Ascending aorta (tissue), 2 donors: ENCODE measurements around the gene NDUFA3. TPM values are rescaled to one million over a fixed set of nuclear protein-coding genes. Genes with fewer than 3 reads are reported as not detected.

Source experiments
- DNase-seq, 2 donors: peaks; one replicate each; pipeline ENCODE4 v3.0.0-alpha.2; 2019; ENCODE audit warnings: low spot score in 2 of 2
- H3K27ac ChIP-seq, 2 donors: fragments of 200-600 bp; sonication (generic); one replicate each; pipeline ENCODE4 v1.5.1; 2016 to 2017; ENCODE audit warnings: mild to moderate bottlenecking in 1 of 2
- H3K27me3 ChIP-seq: fragments of 200-600 bp; sonication (generic); one replicate; pipeline ENCODE4 v1.5.1; 2017
- H3K36me3 ChIP-seq, 2 donors: fragments of 200-600 bp; sonication (generic); one replicate each; pipeline ENCODE4 v1.5.1; 2016
- H3K4me1 ChIP-seq, 2 donors: fragments of 200-600 bp; sonication (generic); one replicate each; pipeline ENCODE4 v1.5.1; 2016 to 2017; ENCODE audit warnings: mild to moderate bottlenecking in 1 of 2
- H3K4me3 ChIP-seq, 2 donors: fragments of 200-600 bp; sonication (generic); one replicate each; pipeline ENCODE4 v1.5.1; 2016 to 2017; ENCODE audit warnings: mild to moderate bottlenecking in 1 of 2
- H3K9me3 ChIP-seq, 2 donors: fragments of 200-600 bp; sonication (generic); one replicate each; pipeline ENCODE4 v1.5.1; 2016
- intact Hi-C: fragments of 100-400 bp; cut with DNase I; formaldehyde crosslinking; loops from one replicate; pipeline ENCODE4 v1.15.1; 2023
- total RNA-seq: library from RNA; depleted of rRNA; stranded (reverse); fragments of >200 nt; gene quantifications from one replicate; pipeline ENCODE4 v1.1.0, GENCODE V29; 2016
- TF ChIP-seq, protein P1 (sequence below), 3 experiments: fragments of 200-600 bp in 2 of 3; fragments of 450-650 bp in 1 of 3; sonication (generic) in 2 of 3; IDR thresholded peaks; one replicate each; pipeline ENCODE4 v1.5.1; 2016 to 2019; ENCODE audit warnings: antibody characterized with exemption in 3 of 3, mild to moderate bottlenecking in 1 of 3, moderate library complexity in 1 of 3

The NDUFA3 gene
- total RNA-seq, 1 donor from 2014 or later = 12.5 TPM

GRCh38 chr19:54156953-54157352 lies 54.3 kb downstream of the NDUFA3 start:
- no peaks in the 10 kb centered on the region for H3K9me3 ChIP-seq
- intact Hi-C loops = no loop called here
- no peak overlapping the region for H3K27ac ChIP-seq
- DNase-seq = no peak
- peaks cover 15 to 20% of the 10 kb centered on the region in 2 donors for H3K4me1 ChIP-seq
- TF ChIP-seq, protein P1, sequence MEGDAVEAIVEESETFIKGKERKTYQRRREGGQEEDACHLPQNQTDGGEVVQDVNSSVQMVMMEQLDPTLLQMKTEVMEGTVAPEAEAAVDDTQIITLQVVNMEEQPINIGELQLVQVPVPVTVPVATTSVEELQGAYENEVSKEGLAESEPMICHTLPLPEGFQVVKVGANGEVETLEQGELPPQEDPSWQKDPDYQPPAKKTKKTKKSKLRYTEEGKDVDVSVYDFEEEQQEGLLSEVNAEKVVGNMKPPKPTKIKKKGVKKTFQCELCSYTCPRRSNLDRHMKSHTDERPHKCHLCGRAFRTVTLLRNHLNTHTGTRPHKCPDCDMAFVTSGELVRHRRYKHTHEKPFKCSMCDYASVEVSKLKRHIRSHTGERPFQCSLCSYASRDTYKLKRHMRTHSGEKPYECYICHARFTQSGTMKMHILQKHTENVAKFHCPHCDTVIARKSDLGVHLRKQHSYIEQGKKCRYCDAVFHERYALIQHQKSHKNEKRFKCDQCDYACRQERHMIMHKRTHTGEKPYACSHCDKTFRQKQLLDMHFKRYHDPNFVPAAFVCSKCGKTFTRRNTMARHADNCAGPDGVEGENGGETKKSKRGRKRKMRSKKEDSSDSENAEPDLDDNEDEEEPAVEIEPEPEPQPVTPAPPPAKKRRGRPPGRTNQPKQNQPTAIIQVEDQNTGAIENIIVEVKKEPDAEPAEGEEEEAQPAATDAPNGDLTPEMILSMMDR (IDR thresholded peaks at IDR 0.05) = no peak
- peaks cover 60 to 61% of the 10 kb centered on the region in 2 donors for H3K36me3 ChIP-seq
- H3K4me3 ChIP-seq = no peak overlapping the region
- H3K27me3 ChIP-seq = no peaks in the 10 kb centered on the region

Other genes starting within 250 kb of the NDUFA3 start
- gene MYADM, start 235.0 kb upstream of the NDUFA3 start, total RNA-seq = 422 TPM
- gene PRKCG, start 220.7 kb upstream of the NDUFA3 start, total RNA-seq = not detected
- not detected for gene CACNG7, start 193.6 kb upstream of the NDUFA3 start, total RNA-seq
- 0.32 TPM for gene CACNG8, start 139.9 kb upstream of the NDUFA3 start, total RNA-seq
- not detected for gene CACNG6, start 111.2 kb upstream of the NDUFA3 start, total RNA-seq
- gene VSTM1, start 39.0 kb upstream of the NDUFA3 start, total RNA-seq = not detected
- not detected for gene TARM1, start 21.5 kb upstream of the NDUFA3 start, total RNA-seq
- gene OSCAR, start 2.1 kb upstream of the NDUFA3 start, total RNA-seq = 13.6 TPM
- gene TFPT, start 12.8 kb downstream of the NDUFA3 start, total RNA-seq = 10.6 TPM
- 84.1 TPM for gene PRPF31, start 12.9 kb downstream of the NDUFA3 start, total RNA-seq
- gene CNOT3, start 34.9 kb downstream of the NDUFA3 start, total RNA-seq = 69.1 TPM
- 2.7 TPM for gene LENG1, start 56.9 kb downstream of the NDUFA3 start, total RNA-seq
- 7.1 TPM for gene TMC4, start 70.3 kb downstream of the NDUFA3 start, total RNA-seq
- 56.1 TPM for gene MBOAT7, start 86.7 kb downstream of the NDUFA3 start, total RNA-seq
- gene TSEN34, start 88.5 kb downstream of the NDUFA3 start, total RNA-seq = 54.9 TPM
- gene RPS9, start 98.0 kb downstream of the NDUFA3 start, total RNA-seq = 2,061 TPM
- 38.2 TPM for gene LILRB3, start 120.2 kb downstream of the NDUFA3 start, total RNA-seq
- 25.1 TPM for gene LILRA6, start 139.9 kb downstream of the NDUFA3 start, total RNA-seq
- gene LILRB5, start 154.4 kb downstream of the NDUFA3 start, total RNA-seq = 38.2 TPM
- 0.11 TPM for gene LILRB2, start 178.3 kb downstream of the NDUFA3 start, total RNA-seq
- gene LILRA5, start 210.3 kb downstream of the NDUFA3 start, total RNA-seq = not detected
- gene LILRA4, start 236.3 kb downstream of the NDUFA3 start, total RNA-seq = not detected